ENCODE measurements around the gene CHSY3.

CHSY3 gene

DNA sequence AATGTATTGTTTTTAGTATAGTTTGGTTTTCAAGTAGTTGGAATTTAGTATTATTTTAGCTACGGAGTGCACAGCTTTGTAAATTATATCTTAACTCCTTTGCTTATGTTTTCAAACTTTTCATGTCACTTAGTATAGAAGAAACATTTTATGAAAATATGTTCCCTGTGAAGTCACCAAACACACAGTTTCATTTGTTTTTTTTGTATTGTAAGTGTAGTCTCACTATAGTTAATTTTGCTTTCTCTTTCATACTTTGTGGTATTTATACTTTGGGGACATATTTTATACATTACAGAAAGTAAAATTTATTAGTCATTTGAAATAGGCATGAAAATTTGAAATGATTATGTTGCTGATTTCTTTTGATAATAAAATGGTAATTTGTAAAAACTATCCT lies 5.0 kb downstream of the CHSY3 start:
- Histone ChIP-seq H3K27ac (ENCODE audit: extremely low read depth, low read depth, low read length) (no peak overlapping the region), H3K4me1 (ENCODE audit: control insufficient read depth, insufficient read depth, low read length) (no peaks in the 10 kb centered on the region), H3K36me3 (ENCODE audit: control insufficient read depth in 2 of 2, insufficient read depth in 1 of 2, low read length in 2 of 2) (no peaks in the 10 kb centered on the region; a peak in 1 of 3 replicates), H3K9me3 (ENCODE audit: control insufficient read depth, insufficient read depth, low read depth, low read length) (no peaks in the 10 kb centered on the region), H3K4me3 (ENCODE audit: low read depth, low read length) (no peak overlapping the region)
- POLR2A ChIA-PET: no interaction called here
- TF ChIP-seq ZNF510 (tag by site-specific recombination; IDR thresholded peaks at IDR 0.05; ENCODE audit: insufficient replicate concordance) (no peak), TRIM28 (IDR thresholded peaks at IDR 0.05; ENCODE audit: borderline replicate concordance, low read length) (no peak), GLI2 (tag by site-specific recombination; IDR thresholded peaks at IDR 0.05; ENCODE audit: borderline replicate concordance, low read depth) (no peak), ZNF561 (tag by site-specific recombination; IDR thresholded peaks at IDR 0.05; ENCODE audit: borderline replicate concordance) (no peak), ZNF354C (tag by site-specific recombination; IDR thresholded peaks at IDR 0.05; ENCODE audit: borderline replicate concordance, low read depth) (no peak), ZNF404 (tag by site-specific recombination; IDR thresholded peaks at IDR 0.05) (no peak), ZNF830 (tag by site-specific recombination; IDR thresholded peaks at IDR 0.05; ENCODE audit: low read depth) (no peak), ZNF610 (tag by site-specific recombination; IDR thresholded peaks at IDR 0.05; ENCODE audit: borderline replicate concordance) (no peak), BCL11A (tag by site-specific recombination; IDR thresholded peaks at IDR 0.05; ENCODE audit: low read depth) (no peak), PRDM1 (tag by site-specific recombination; IDR thresholded peaks at IDR 0.05) (no peak), ZNF76 (tag by site-specific recombination; IDR thresholded peaks at IDR 0.05; ENCODE audit: borderline replicate concordance, low read depth) (no peak), MEIS1 (CRISPR knock-in tag; IDR thresholded peaks at IDR 0.05; ENCODE audit: borderline replicate concordance) (no peak), ZNF19 (tag by site-specific recombination; IDR thresholded peaks at IDR 0.05; ENCODE audit: low read depth) (no peak), ZNF514 (tag by site-specific recombination; IDR thresholded peaks at IDR 0.05) (no peak), ZBTB17 (tag by site-specific recombination; IDR thresholded peaks at IDR 0.05) (no peak)
- TF ChIP-seq, protein P1, sequence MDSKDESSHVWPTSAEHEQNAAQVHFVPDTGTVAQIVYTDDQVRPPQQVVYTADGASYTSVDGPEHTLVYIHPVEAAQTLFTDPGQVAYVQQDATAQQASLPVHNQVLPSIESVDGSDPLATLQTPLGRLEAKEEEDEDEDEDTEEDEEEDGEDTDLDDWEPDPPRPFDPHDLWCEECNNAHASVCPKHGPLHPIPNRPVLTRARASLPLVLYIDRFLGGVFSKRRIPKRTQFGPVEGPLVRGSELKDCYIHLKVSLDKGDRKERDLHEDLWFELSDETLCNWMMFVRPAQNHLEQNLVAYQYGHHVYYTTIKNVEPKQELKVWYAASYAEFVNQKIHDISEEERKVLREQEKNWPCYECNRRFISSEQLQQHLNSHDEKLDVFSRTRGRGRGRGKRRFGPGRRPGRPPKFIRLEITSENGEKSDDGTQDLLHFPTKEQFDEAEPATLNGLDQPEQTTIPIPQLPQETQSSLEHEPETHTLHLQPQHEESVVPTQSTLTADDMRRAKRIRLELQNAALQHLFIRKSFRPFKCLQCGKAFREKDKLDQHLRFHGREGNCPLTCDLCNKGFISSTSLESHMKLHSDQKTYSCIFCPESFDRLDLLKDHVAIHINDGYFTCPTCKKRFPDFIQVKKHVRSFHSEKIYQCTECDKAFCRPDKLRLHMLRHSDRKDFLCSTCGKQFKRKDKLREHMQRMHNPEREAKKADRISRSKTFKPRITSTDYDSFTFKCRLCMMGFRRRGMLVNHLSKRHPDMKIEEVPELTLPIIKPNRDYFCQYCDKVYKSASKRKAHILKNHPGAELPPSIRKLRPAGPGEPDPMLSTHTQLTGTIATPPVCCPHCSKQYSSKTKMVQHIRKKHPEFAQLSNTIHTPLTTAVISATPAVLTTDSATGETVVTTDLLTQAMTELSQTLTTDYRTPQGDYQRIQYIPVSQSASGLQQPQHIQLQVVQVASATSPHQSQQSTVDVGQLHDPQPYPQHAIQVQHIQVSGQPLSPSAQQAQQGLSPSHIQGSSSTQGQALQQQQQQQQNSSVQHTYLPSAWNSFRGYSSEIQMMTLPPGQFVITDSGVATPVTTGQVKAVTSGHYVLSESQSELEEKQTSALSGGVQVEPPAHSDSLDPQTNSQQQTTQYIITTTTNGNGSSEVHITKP (tag by site-specific recombination; IDR thresholded peaks at IDR 0.05): no peak
- TF ChIP-seq, protein P2, sequence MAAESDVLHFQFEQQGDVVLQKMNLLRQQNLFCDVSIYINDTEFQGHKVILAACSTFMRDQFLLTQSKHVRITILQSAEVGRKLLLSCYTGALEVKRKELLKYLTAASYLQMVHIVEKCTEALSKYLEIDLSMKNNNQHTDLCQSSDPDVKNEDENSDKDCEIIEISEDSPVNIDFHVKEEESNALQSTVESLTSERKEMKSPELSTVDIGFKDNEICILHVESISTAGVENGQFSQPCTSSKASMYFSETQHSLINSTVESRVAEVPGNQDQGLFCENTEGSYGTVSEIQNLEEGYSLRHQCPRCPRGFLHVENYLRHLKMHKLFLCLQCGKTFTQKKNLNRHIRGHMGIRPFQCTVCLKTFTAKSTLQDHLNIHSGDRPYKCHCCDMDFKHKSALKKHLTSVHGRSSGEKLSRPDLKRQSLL (tag by site-specific recombination; IDR thresholded peaks at IDR 0.05): no peak
- CTCF ChIA-PET: interaction anchor here (1.4 kb wide), 1 partner anchor 233 kb away, joined by 6 read pairs; no protein-coding TSS in a partner anchor

DNA sequence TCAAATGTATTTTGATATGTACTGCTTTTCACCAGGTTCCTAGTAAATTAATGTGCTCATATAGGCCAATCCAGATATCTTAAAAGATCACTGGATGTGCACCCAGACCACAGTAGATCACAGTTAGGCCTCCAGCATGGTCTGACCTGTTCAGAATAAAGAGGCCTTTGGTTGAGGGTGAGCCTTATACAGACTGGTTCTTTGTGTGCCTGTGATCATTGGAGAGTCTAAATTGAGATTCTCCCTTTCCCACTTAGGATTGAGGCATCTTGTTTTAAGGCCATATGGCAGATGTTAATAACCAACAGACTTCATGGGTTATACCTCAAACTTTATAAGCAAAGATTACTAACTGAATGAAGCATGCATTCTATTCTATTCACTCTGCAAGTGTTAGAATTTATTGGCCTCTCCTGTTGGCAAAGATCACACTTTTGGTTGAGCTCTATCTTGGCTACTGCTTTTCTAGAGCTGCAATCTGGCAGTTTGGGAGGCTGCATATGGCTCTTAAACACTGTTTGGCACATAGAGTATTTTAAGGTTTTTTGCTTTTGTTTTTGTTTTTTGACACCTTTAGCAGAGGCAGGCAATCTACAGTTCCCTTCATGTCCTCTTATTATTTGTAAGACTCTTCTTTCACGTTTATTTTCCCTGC lies 8.5 kb downstream of the CHSY3 start:
- POLR2A ChIA-PET: no interaction called here
- CTCF ChIA-PET: no interaction called here
- H3K4me1 ChIP-seq (ENCODE audit: control insufficient read depth, insufficient read depth, low read length): no peaks in the 10 kb centered on the region
- H3K4me3 ChIP-seq (ENCODE audit: low read depth, low read length): no peak overlapping the region
- no peaks in the 10 kb centered on the region for H3K9me3 ChIP-seq (ENCODE audit: control insufficient read depth, insufficient read depth, low read depth, low read length)
- H3K36me3 ChIP-seq (ENCODE audit: control insufficient read depth in 2 of 2, insufficient read depth in 1 of 2, low read length in 2 of 2): no peaks in the 10 kb centered on the region; a peak in 1 of 3 replicates
- no peak overlapping the region for H3K27ac ChIP-seq (ENCODE audit: extremely low read depth, low read depth, low read length)
- no peak for TF ChIP-seq ZNF510 (tag by site-specific recombination; IDR thresholded peaks at IDR 0.05; ENCODE audit: insufficient replicate concordance)
- TF ChIP-seq, protein P3, sequence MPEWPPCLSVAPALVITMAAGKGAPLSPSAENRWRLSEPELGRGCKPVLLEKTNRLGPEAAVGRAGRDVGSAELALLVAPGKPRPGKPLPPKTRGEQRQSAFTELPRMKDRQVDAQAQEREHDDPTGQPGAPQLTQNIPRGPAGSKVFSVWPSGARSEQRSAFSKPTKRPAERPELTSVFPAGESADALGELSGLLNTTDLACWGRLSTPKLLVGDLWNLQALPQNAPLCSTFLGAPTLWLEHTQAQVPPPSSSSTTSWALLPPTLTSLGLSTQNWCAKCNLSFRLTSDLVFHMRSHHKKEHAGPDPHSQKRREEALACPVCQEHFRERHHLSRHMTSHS (tag by site-specific recombination; IDR thresholded peaks at IDR 0.05): no peak
- TF ChIP-seq ZNF140 (tag by site-specific recombination; IDR thresholded peaks at IDR 0.05): no peak
- TF ChIP-seq ZNF623 (tag by site-specific recombination; IDR thresholded peaks at IDR 0.05): no peak
- no peak for TF ChIP-seq ZEB2 (tag by site-specific recombination; IDR thresholded peaks at IDR 0.05)
- no peak for TF ChIP-seq ZNF791 (tag by site-specific recombination; IDR thresholded peaks at IDR 0.05)
- TF ChIP-seq, protein P4, sequence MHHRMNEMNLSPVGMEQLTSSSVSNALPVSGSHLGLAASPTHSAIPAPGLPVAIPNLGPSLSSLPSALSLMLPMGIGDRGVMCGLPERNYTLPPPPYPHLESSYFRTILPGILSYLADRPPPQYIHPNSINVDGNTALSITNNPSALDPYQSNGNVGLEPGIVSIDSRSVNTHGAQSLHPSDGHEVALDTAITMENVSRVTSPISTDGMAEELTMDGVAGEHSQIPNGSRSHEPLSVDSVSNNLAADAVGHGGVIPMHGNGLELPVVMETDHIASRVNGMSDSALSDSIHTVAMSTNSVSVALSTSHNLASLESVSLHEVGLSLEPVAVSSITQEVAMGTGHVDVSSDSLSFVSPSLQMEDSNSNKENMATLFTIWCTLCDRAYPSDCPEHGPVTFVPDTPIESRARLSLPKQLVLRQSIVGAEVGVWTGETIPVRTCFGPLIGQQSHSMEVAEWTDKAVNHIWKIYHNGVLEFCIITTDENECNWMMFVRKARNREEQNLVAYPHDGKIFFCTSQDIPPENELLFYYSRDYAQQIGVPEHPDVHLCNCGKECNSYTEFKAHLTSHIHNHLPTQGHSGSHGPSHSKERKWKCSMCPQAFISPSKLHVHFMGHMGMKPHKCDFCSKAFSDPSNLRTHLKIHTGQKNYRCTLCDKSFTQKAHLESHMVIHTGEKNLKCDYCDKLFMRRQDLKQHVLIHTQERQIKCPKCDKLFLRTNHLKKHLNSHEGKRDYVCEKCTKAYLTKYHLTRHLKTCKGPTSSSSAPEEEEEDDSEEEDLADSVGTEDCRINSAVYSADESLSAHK (tag by site-specific recombination; IDR thresholded peaks at IDR 0.05): no peak
- TF ChIP-seq ZNF701 (tag by site-specific recombination; IDR thresholded peaks at IDR 0.05): no peak
- TF ChIP-seq ZNF426 (tag by site-specific recombination; IDR thresholded peaks at IDR 0.05): no peak

Data from HEK293 (cell line).